Measurements from ENCODE around the gene FXR1.

DNA sequence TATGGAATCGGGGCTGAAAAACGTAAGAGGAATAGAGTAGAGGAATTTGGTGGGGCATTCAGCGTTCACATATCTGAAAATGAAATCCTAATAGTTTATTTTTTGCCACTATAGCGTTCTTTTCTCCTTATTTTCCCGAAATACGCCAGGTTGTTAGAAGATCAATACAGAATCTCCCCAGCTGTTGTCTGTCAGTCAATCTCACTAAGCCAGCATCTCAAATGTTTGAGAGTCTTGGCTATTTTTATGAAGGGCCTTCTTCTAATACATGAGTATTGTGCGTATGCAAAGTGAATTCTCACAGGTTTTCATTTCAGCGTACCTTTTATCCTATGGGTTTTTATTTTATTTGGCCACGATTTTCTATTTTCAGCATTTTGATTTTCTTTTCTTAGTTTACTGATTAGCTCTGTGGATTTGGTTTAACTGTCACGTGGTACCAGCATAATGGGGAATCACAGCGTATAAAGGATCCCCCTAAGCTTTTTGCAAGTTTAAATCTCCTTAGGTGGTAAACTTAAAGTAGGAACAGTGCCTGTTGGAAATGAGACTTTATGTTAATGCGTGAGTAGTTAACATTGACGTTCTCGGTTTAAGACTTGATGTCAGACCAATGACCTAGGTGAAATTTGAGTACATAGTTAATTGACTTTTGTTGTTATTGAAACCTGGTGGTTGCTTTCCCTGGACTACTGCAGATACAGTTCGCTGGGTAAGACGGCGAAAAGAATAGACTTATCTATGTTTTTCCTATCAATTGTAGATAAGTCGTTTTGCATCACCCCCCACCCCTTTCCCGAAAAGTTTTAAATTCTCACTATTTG lies 1.3 kb downstream of the FXR1 start:
- no peak for TF ChIP-seq POLR2AphosphoS5 (IDR thresholded peaks at IDR 0.05)
- TF ChIP-seq POLR2A (IDR thresholded peaks at IDR 0.05) = no peak

Data from breast epithelium (tissue), 3 donors.